ENCODE measurements around the gene MSTO1.
"Not testable (repeated sequence)": the region's sequence is repeated elsewhere in the genome, so short reads cannot be mapped to it uniquely, and the experiment has no call there.

Gene MSTO1

DNA sequence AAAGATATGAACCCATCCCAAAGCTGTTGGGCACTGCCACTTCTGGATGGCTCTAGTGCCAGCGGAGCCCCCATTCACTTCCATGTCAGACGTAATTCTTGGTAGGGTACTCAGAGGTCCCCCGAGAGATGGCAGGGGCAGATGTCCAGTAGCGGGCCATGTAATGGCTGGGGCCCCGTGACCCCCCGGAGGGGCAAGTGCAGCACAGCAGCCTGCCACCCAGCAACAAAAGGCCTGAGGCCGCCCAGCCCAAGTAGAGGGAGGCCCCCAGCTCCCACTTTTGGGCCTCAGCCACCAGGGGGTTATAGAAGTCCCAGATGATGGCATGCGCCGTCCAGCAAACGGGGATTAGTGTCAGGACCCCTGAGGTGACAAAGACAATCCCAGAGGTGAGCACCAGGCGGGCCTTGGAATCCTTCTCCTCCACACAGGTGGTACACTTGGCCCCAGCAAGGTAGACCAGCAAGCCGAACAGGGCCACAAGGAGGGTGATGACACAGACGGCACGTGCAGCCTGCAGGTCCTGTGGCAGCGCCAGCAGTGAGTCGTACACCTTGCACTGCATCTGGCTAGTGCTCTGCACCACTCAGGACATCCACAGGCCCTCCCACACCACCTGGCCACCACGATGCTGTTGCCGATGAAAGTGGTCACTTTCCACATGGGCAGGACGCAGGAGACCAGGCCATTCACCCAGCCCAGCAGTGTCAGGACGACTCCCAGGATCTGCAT lies 19.3 kb upstream of the MSTO1 start:
- not testable (repeated sequence) for H3K4me1 ChIP-seq (ENCODE audit: insufficient read depth, low read length); H3K9ac ChIP-seq (ENCODE audit: low read length); H3K36me3 ChIP-seq (ENCODE audit: insufficient read depth, low read length); H3K27me3 ChIP-seq (ENCODE audit: control insufficient read depth in 1 of 2, insufficient read depth in 2 of 2, low read length in 2 of 2); H3K27ac ChIP-seq (ENCODE audit: low read depth, low read length); H3K4me3 ChIP-seq (ENCODE audit: low read depth in 1 of 2, low read length in 2 of 2); H3K9me3 ChIP-seq (ENCODE audit: low read length)

DNA sequence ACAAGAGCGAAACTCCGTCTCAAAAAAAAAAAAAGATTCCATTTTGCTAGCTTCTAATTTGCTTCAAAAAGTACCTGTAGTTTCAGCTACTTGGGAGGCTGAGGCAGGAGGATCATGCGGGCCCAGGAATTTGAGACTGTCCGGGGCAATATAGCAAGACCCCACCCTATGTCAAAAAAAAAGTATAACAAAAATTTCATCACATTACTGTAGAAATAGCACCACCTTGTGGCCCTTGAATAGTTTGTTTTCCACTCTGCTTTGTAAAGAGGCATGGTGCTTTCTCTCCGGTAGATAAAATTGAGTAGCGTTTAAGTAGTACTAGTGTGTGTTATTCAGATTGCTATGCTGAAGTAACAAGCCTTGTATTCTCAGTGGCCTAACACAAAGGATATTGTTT lies 18.2 kb upstream of the MSTO1 start:
- Histone ChIP-seq H3K4me1 (ENCODE audit: insufficient read depth, low read length) (no peaks in the 10 kb centered on the region), H3K4me3 (ENCODE audit: low read depth in 1 of 2, low read length in 2 of 2) (no peak overlapping the region), H3K9me3 (ENCODE audit: low read length) (no peaks in the 10 kb centered on the region), H3K27ac (ENCODE audit: low read depth, low read length) (no peak overlapping the region), H3K36me3 (ENCODE audit: insufficient read depth, low read length) (no peaks in the 10 kb centered on the region), H3K9ac (ENCODE audit: low read length) (no peak overlapping the region), H3K27me3 (ENCODE audit: control insufficient read depth in 1 of 2, insufficient read depth in 2 of 2, low read length in 2 of 2) (no peaks in the 10 kb centered on the region)

DNA sequence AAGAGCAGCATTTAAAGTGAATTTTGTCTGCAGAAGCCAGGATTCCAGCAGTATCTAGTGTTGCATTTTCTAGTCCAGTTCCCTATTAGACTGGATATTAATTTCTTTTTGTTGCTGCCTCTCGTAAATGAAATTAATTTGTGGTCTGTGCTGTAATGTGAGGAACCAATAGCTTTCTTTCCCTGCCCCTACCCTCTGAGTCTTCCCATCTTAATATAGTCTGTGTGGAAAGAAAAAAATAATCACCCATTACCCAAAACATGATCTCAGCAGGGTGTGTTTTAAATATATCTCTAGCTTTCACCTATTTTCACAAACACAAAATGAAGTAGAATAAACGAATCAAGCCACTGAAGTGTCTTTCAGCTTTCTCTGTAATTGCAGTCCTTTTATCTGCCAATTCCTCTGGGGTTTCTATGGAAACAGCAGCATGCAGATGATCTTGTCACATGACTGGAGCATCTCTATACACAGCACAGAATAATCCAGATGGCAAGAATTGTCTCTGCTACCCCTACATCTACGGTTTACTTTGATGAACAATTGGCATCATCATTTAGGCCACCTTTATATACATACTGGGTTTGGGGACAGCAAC lies 14.0 kb upstream of the MSTO1 start:
- H3K27me3 ChIP-seq (ENCODE audit: control insufficient read depth in 1 of 2, insufficient read depth in 2 of 2, low read length in 2 of 2); H3K27ac ChIP-seq (ENCODE audit: low read depth, low read length); H3K36me3 ChIP-seq (ENCODE audit: insufficient read depth, low read length); H3K4me1 ChIP-seq (ENCODE audit: insufficient read depth, low read length); H3K4me3 ChIP-seq (ENCODE audit: low read depth in 1 of 2, low read length in 2 of 2); H3K9ac ChIP-seq (ENCODE audit: low read length); H3K9me3 ChIP-seq (ENCODE audit: low read length): not testable (repeated sequence)

DNA sequence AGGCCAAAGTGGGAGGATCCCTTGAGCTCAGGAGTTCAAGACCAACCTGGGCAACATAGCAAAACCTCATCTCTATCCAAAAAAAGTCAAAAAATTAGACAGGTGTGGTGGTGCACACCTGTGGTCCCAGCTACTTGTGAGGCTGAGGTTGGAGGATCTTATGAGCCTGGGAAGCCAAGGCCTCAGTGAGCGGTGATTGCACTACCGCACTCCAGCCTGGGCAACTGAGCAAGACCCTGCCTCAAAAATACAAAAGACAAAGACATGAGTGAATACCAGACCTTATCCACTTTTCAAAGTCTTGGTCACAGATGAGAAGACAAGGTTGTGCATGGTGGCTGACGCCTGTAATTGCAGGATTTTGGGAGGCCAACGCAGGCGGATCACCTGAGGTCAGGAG lies 13.2 kb upstream of the MSTO1 start:
- Histone ChIP-seq H3K9me3 (ENCODE audit: low read length) (no peaks in the 10 kb centered on the region), H3K36me3 (ENCODE audit: insufficient read depth, low read length) (no peaks in the 10 kb centered on the region), H3K4me1 (ENCODE audit: insufficient read depth, low read length) (no peaks in the 10 kb centered on the region), H3K27me3 (ENCODE audit: control insufficient read depth in 1 of 2, insufficient read depth in 2 of 2, low read length in 2 of 2) (no peaks in the 10 kb centered on the region), H3K9ac (ENCODE audit: low read length) (no peak overlapping the region), H3K27ac (ENCODE audit: low read depth, low read length) (no peak overlapping the region), H3K4me3 (ENCODE audit: low read depth in 1 of 2, low read length in 2 of 2) (no peak overlapping the region)

DNA sequence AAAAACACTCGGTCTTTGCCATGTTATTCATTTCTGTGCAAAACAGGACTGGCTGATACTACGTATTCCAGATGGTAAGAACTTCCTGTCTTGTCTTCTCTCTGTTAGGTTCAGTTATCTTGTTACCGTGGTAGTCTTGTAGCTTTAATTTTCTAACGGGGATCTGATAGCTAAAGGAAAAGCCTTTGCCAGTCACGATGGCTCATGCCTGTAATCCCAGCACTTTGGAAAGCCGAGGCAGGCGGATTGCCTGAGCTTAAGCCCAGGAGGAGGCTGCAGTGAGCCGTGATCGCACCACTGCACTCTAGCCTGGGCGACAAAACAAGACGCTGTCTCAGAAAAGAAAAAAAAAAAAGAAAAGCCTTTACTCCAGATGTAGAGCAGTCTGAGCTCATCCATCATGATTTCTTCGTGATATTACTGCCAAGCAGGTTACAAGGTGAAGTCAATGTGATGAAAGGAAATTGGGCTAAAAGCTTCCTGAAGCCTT lies 11.1 kb upstream of the MSTO1 start:
- Histone ChIP-seq H3K9me3 (ENCODE audit: low read length) (no peaks in the 10 kb centered on the region), H3K27ac (ENCODE audit: low read depth, low read length) (no peak overlapping the region), H3K27me3 (ENCODE audit: control insufficient read depth in 1 of 2, insufficient read depth in 2 of 2, low read length in 2 of 2) (no peaks in the 10 kb centered on the region), H3K36me3 (ENCODE audit: insufficient read depth, low read length) (no peaks in the 10 kb centered on the region), H3K9ac (ENCODE audit: low read length) (no peak overlapping the region), H3K4me3 (ENCODE audit: low read depth in 1 of 2, low read length in 2 of 2) (no peak overlapping the region), H3K4me1 (ENCODE audit: insufficient read depth, low read length) (no peaks in the 10 kb centered on the region)

DNA sequence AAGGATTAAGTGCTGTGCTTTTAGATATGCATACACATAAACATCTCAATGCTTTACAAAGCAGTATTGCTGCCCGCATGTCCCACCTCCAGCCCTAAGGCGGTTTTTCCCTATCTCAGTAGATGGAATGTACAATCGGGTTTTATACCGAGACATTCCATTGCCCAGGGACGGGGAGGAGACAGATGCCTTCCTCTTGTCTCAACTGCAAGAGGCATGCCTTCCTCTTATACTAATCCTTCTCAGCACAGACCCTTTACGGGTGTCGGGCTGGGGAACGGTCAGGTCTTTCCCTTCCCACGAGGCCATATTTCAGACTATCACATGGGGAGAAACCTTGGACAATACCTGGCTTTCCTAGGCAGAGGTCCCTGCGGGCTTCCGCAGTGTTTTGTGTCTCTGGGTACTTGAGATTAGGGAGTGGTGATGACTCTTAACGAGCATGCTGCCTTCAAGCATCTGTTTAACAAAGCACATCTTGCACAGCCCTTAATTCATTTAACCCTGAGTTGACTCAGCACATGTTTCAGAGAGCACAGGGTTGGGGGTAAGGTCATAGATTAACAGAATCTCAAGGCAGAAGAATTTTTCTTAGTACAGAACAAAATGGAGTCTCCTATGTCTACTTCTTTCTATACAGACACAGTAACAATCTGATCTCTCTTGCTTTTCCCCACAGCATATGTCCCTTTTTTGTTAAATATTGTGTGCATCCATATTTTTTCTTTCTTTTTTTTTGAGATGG lies 10.0 kb upstream of the MSTO1 start:
- H3K9me3 ChIP-seq (ENCODE audit: low read length); H3K36me3 ChIP-seq (ENCODE audit: insufficient read depth, low read length); H3K9ac ChIP-seq (ENCODE audit: low read length); H3K27ac ChIP-seq (ENCODE audit: low read depth, low read length); H3K4me1 ChIP-seq (ENCODE audit: insufficient read depth, low read length); H3K27me3 ChIP-seq (ENCODE audit: control insufficient read depth in 1 of 2, insufficient read depth in 2 of 2, low read length in 2 of 2); H3K4me3 ChIP-seq (ENCODE audit: low read depth in 1 of 2, low read length in 2 of 2): not testable (repeated sequence)

DNA sequence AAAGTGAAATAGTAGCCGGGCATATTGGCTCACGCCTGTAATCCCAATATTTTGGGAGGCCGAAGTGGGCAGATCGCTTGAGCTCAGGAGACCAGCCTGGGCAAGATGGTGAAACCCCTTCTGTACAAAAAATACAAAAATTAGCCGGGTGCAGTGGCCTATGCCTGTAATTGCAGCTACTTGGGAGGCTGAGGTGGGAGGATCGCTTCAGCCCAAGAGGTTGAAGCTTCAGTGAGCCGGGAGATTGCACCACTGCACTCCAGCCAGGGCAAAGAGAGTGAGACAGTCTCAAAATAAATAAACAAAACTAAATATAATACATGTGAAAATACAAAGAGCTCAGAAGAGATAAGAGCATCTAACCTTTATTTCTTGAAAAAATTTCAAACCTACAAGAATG lies 2.3 kb upstream of the MSTO1 start:
- Histone ChIP-seq H3K9me3 (ENCODE audit: low read length) (no peaks in the 10 kb centered on the region), H3K27ac (ENCODE audit: low read depth, low read length) (no peak overlapping the region), H3K4me3 (ENCODE audit: low read depth in 1 of 2, low read length in 2 of 2) (no peak overlapping the region), H3K4me1 (ENCODE audit: insufficient read depth, low read length) (no peaks in the 10 kb centered on the region), H3K9ac (ENCODE audit: low read length) (no peak overlapping the region), H3K36me3 (ENCODE audit: insufficient read depth, low read length) (no peaks in the 10 kb centered on the region), H3K27me3 (ENCODE audit: control insufficient read depth in 1 of 2, insufficient read depth in 2 of 2, low read length in 2 of 2) (no peaks in the 10 kb centered on the region)

DNA sequence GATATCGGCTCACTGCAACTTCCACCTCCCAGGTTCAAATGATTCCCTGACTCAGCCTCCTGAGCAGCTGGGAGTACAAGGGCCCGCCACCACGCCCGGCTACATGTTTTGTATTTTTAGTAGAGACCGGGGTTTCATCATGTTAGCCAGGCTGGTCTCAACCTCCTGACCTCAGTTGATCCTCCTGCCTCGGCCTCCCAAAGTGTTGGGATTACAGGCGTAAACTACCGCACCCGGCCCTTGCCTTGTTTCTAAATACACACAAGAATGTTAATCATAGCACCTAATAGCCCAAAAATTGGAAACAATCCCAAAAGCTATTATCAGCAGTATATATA lies 1.2 kb upstream of the MSTO1 start:
- H3K4me3 ChIP-seq (ENCODE audit: low read depth in 1 of 2, low read length in 2 of 2): no peak overlapping the region
- no peak overlapping the region for H3K9ac ChIP-seq (ENCODE audit: low read length)
- no peak overlapping the region for H3K27ac ChIP-seq (ENCODE audit: low read depth, low read length)
- no peaks in the 10 kb centered on the region for H3K9me3 ChIP-seq (ENCODE audit: low read length)
- H3K36me3 ChIP-seq (ENCODE audit: insufficient read depth, low read length): no peaks in the 10 kb centered on the region
- no peaks in the 10 kb centered on the region for H3K4me1 ChIP-seq (ENCODE audit: insufficient read depth, low read length)
- no peaks in the 10 kb centered on the region for H3K27me3 ChIP-seq (ENCODE audit: control insufficient read depth in 1 of 2, insufficient read depth in 2 of 2, low read length in 2 of 2)

DNA sequence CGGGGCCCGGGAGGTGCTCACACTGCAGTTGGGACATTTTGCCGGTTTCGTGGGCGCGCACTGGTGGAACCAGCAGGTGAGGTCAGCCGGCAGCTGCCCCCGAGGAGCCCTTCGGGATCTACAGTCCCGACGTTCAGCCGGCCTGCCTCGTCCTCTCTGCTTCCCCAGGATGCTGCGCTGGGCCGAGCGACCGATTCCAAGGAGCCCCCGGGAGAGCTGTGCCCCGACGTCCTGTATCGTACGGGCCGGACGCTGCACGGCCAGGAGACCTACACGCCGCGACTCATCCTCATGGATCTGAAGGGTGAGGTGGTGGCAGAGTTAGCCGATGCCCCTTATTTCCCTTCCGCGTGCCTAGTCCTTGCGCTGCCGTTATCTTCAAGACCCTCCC lies 234 bp downstream of the MSTO1 start:
- not testable (repeated sequence) for H3K4me3 ChIP-seq (ENCODE audit: low read depth in 1 of 2, low read length in 2 of 2); H3K4me1 ChIP-seq (ENCODE audit: insufficient read depth, low read length); H3K27ac ChIP-seq (ENCODE audit: low read depth, low read length); H3K27me3 ChIP-seq (ENCODE audit: control insufficient read depth in 1 of 2, insufficient read depth in 2 of 2, low read length in 2 of 2); H3K9ac ChIP-seq (ENCODE audit: low read length); H3K9me3 ChIP-seq (ENCODE audit: low read length); H3K36me3 ChIP-seq (ENCODE audit: insufficient read depth, low read length)

DNA sequence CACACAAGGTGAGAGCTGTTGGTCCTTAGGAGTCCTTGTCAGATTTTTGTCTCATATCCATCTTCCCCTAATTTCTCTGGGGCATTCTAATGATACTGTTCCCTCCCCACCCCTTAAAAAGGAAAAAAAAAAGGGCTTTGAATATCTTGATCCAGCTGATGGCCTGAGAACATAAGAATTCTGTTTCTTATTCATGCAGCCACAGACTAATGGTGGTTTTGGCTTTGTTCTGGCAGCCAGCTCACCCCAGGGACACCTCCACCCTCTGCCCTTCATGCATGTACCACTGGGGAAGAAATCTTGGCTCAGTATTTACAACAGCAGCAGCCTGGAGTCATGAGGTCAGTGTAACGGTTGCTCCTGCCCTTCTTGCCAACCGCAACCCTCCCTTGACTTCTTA lies 3.2 kb downstream of the MSTO1 start:
- H3K9me3 ChIP-seq (ENCODE audit: low read length); H3K36me3 ChIP-seq (ENCODE audit: insufficient read depth, low read length); H3K27ac ChIP-seq (ENCODE audit: low read depth, low read length); H3K9ac ChIP-seq (ENCODE audit: low read length); H3K4me1 ChIP-seq (ENCODE audit: insufficient read depth, low read length); H3K27me3 ChIP-seq (ENCODE audit: control insufficient read depth in 1 of 2, insufficient read depth in 2 of 2, low read length in 2 of 2); H3K4me3 ChIP-seq (ENCODE audit: low read depth in 1 of 2, low read length in 2 of 2): not testable (repeated sequence)

DNA sequence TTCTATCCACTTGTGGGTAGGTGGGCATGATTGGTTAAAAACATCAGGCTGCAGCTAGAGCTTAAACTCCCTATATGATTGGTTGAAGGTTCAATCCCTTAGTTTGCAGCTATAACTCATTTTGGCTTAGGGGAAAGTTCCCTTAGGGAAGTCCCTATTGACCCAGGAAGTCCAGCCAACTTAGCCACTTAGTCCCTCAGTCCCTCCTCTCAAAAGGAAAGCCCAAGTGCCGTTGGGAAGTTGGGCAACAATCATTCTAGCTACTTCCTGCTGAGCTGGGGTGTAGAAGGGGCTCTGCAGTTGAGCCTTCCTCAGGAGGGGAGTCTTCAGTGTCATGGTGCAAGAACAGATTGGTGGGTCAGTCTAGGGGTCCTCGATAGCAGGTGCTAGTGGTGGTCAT lies 12.2 kb downstream of the MSTO1 start:
- no peaks in the 10 kb centered on the region for H3K27me3 ChIP-seq (ENCODE audit: control insufficient read depth in 1 of 2, insufficient read depth in 2 of 2, low read length in 2 of 2)
- H3K9me3 ChIP-seq (ENCODE audit: low read length): no peaks in the 10 kb centered on the region
- H3K9ac ChIP-seq (ENCODE audit: low read length): no peak overlapping the region
- no peak overlapping the region for H3K4me3 ChIP-seq (ENCODE audit: low read depth in 1 of 2, low read length in 2 of 2)
- no peak overlapping the region for H3K27ac ChIP-seq (ENCODE audit: low read depth, low read length)
- no peaks in the 10 kb centered on the region for H3K4me1 ChIP-seq (ENCODE audit: insufficient read depth, low read length)
- H3K36me3 ChIP-seq (ENCODE audit: insufficient read depth, low read length): no peaks in the 10 kb centered on the region

DNA sequence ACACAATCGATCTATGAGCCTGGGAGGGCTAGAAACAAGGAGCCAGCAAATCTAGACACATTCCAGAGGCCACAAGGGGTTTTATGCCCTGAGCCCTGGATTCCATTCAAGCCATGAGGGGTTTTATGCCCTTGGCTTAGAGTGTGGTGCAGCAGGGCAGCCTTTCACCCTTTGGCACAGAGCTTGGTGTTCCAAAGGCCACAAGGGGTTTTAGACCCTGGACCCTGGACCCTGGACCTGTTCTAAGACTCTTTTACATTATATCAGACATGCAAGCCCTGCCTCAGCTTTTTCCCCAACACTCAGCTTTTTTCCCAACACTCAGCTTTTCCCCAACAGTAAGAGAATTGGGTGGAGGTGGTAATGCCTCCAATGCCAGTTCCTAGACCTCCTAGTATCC lies 13.3 kb downstream of the MSTO1 start:
- Histone ChIP-seq H3K9ac (ENCODE audit: low read length) (no peak overlapping the region), H3K9me3 (ENCODE audit: low read length) (no peaks in the 10 kb centered on the region), H3K27ac (ENCODE audit: low read depth, low read length) (no peak overlapping the region), H3K36me3 (ENCODE audit: insufficient read depth, low read length) (no peaks in the 10 kb centered on the region), H3K4me1 (ENCODE audit: insufficient read depth, low read length) (no peaks in the 10 kb centered on the region), H3K4me3 (ENCODE audit: low read depth in 1 of 2, low read length in 2 of 2) (no peak overlapping the region), H3K27me3 (ENCODE audit: control insufficient read depth in 1 of 2, insufficient read depth in 2 of 2, low read length in 2 of 2) (no peaks in the 10 kb centered on the region)
